GM21619 (cell line): ENCODE measurements around the gene CCDC178.

Experiments used
- ATAC-seq: cut with Tn5 transposase; IDR thresholded peaks from one replicate; pipeline ENCODE4 v1.9.1; 2021; ENCODE audit not compliant: unreplicated experiment

The CCDC178 gene

GRCh38 chr18:33146014-33146413 lies 294.5 kb downstream of the CCDC178 start:
- no peak for ATAC-seq

GRCh38 chr18:33135951-33136660 lies 304.4 kb downstream of the CCDC178 start:
- no peak for ATAC-seq

- no peak for ATAC-seq
These were observed 307.9 kb downstream of the CCDC178 start for GRCh38 chr18:33132657-33133056.

- no peak for ATAC-seq
These were observed 311.9 kb downstream of the CCDC178 start for GRCh38 chr18:33128581-33128980.

GRCh38 chr18:33123862-33124518 lies 316.5 kb downstream of the CCDC178 start:
- no peak for ATAC-seq

GRCh38 chr18:33116376-33116775 lies 324.1 kb downstream of the CCDC178 start:
- ATAC-seq: no peak

GRCh38 chr18:33115917-33116316 lies 324.6 kb downstream of the CCDC178 start:
- no peak for ATAC-seq

GRCh38 chr18:33115476-33115875 lies 325.0 kb downstream of the CCDC178 start:
- ATAC-seq: no peak

- ATAC-seq: no peak
These were observed 325.8 kb downstream of the CCDC178 start for GRCh38 chr18:33114749-33115148.

GRCh38 chr18:33113416-33113815 lies 327.1 kb downstream of the CCDC178 start:
- no peak for ATAC-seq

GRCh38 chr18:33107511-33107910 lies 333.0 kb downstream of the CCDC178 start:
- no peak for ATAC-seq

GRCh38 chr18:33101316-33101715 lies 339.2 kb downstream of the CCDC178 start:
- ATAC-seq: no peak

GRCh38 chr18:33099626-33100025 lies 340.9 kb downstream of the CCDC178 start:
- no peak for ATAC-seq

- ATAC-seq: no peak
These were observed 343.4 kb downstream of the CCDC178 start for GRCh38 chr18:33097126-33097525.

- no peak for ATAC-seq
These were observed 350.1 kb downstream of the CCDC178 start for GRCh38 chr18:33090461-33090860.

GRCh38 chr18:33076601-33077000 lies 363.9 kb downstream of the CCDC178 start:
- no peak for ATAC-seq

- no peak for ATAC-seq
These were observed 366.4 kb downstream of the CCDC178 start for GRCh38 chr18:33074125-33074524.

- ATAC-seq: no peak
These were observed 377.6 kb downstream of the CCDC178 start for GRCh38 chr18:33062834-33063364.

GRCh38 chr18:33052886-33053285 lies 387.6 kb downstream of the CCDC178 start:
- no peak for ATAC-seq

- no peak for ATAC-seq
These were observed 389.1 kb downstream of the CCDC178 start for GRCh38 chr18:33051407-33051806.

- ATAC-seq: no peak
These were observed 400.3 kb downstream of the CCDC178 start for GRCh38 chr18:33040213-33040612.

GRCh38 chr18:33034945-33035344 lies 405.6 kb downstream of the CCDC178 start:
- ATAC-seq: no peak
